OCI-LY1 (cell line): ENCODE data around the gene PCYT1A.

Experiments
- CTCF ChIP-seq: fragments of 200-600 bp; sonication (generic), shearing (Covaris generic); IDR thresholded peaks from 2 replicates; pipeline ENCODE4 v1.5.1; 2017; ENCODE audit warnings: mild to moderate bottlenecking, antibody characterized with exemption, low read length, moderate library complexity, mixed read lengths
- EZH2 ChIP-seq: fragments of 200-600 bp; sonication (generic), shearing (Covaris generic); IDR thresholded peaks from 2 replicates; pipeline ENCODE4 v1.8.0; 2017; ENCODE audit warnings: borderline replicate concordance, mixed run types, mild to moderate bottlenecking, antibody characterized with exemption, low read length, moderate library complexity, mixed read lengths

DNA sequence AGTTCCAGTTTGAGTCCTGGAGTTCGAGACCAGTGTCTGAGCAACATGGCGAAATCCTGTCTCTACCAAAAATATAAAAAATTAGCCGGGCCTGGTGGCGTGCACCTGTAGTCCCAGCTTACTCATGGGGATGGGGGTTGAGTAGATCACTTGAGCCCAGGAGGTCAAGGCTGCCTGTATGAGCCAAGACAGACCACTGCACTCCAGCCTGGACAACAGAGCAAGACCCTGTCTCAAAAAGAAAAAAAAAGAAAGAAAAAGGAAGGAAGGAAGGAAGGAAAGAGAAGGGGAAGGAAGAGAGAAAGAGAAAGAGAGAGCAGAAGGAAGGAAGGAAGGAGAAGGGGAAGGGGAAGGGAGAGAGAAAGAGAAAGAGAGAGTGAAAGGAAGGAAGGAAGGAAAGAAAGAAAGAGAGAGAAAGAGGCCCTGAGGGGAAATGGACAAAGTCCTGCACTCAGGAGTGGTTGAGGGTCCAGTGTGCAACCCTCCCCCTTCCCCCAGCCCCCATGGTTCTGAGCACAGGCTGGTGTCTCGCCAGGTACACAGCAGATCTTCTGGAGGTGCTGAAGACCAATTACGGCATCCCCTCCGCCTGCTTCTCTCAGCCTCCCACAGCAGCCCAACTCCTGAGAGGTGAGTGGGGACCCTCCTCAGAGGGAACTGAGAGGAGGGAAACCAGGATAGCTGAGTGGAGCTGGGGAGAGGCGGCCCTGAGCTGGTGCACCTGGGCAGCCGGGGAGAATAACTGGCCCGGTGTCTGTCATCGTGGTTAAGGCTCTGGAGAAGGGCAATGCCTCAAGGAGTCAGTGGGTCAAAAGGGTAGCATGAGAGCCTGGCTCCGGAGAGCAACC lies 70.0 kb downstream of the PCYT1A start:
- TF ChIP-seq CTCF (no peak), EZH2 (no peak)
